Measurements from ENCODE around the gene F2RL3. TPM values are rescaled to one million over a fixed set of nuclear protein-coding genes. Genes with fewer than 3 reads are reported as not detected.
"Not testable (repeated sequence)": the region's sequence is repeated elsewhere in the genome, so short reads cannot be mapped to it uniquely, and the experiment has no call there.

F2RL3 gene
- polyA plus RNA-seq, 3 donors, result 1.0 to 1.9 (median 1.4) TPM

- no peak for DNase-seq (ENCODE audit: extremely low read depth in 1 of 11, low read depth in 9 of 11, low spot score in 4 of 11)
These were observed 22.2 kb downstream of the F2RL3 start for GRCh38 chr19:16911046-16911445.

GRCh38 chr19:16912780-16913179 lies 24.0 kb downstream of the F2RL3 start:
- no peak for DNase-seq (ENCODE audit: extremely low read depth in 1 of 11, low read depth in 9 of 11, low spot score in 4 of 11)

GRCh38 chr19:16914421-16914820 lies 25.6 kb downstream of the F2RL3 start:
- DNase-seq (ENCODE audit: extremely low read depth in 1 of 11, low read depth in 9 of 11, low spot score in 4 of 11), result no peak

DNA sequence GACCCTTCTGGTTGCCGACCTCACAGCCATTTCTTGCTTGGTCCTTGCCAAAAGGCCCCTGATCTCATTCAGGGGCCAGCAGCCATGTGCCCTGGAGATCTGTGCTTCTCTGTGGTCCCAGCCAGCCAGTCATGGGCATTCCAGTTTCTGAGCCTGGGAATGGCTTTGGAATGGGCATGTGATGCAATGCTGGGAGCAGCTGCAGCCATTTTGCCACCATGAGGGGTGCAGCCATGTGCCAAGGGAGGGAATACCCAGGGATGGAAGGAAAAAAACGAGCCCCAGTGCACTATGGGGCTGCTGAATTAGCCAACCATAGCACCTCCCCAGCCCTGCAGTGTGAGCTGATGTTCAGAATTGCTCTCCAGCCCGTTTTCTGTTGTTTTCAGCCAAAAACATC lies 26.3 kb downstream of the F2RL3 start:
- DNase-seq (ENCODE audit: extremely low read depth in 1 of 11, low read depth in 9 of 11, low spot score in 4 of 11), result no peak

- DNase-seq (ENCODE audit: extremely low read depth in 1 of 11, low read depth in 9 of 11, low spot score in 4 of 11), result no peak
These were observed 26.9 kb downstream of the F2RL3 start for GRCh38 chr19:16915734-16916133.

DNA sequence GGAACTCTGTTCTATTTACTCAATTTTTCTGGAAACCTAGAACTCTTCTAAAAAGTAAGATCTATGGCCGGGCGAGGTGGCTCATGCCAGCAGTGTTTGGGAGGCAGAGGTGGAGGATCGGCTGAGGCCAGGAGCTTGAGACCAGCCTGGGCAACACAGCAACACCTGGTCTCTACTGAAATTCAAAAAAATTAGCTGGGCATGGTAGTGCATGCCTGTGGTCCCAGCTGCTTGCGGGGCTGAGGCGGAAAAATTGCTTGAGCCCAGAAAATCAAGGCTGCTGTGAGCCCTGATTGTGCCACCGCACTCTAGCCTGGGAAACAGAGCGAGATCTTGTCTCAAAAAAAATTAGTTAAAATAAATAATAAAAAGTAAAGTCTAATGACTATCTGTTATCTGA lies 28.6 kb downstream of the F2RL3 start:
- DNase-seq (ENCODE audit: extremely low read depth in 1 of 11, low read depth in 9 of 11, low spot score in 4 of 11), result no peak

DNA sequence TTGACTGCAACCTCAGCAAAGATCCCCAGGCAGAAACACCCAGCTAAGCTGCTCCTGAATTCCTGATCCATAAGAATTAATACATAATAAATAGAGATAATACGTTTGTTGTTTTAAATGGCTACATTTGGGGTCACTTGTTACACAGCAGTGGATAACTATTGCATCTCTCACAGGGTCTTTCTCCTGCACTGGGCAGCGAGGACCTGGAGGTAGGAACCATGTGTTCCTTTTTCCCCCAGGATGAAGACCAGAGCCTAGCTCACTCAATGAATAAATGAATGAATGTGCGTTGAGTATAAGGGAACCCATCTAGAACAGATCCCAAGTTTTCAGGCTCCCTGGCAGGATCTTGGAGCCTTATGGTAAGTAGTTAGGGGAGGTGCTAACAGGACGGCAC lies 30.7 kb downstream of the F2RL3 start:
- DNase-seq (ENCODE audit: extremely low read depth in 1 of 11, low read depth in 9 of 11, low spot score in 4 of 11), result no peak

DNA sequence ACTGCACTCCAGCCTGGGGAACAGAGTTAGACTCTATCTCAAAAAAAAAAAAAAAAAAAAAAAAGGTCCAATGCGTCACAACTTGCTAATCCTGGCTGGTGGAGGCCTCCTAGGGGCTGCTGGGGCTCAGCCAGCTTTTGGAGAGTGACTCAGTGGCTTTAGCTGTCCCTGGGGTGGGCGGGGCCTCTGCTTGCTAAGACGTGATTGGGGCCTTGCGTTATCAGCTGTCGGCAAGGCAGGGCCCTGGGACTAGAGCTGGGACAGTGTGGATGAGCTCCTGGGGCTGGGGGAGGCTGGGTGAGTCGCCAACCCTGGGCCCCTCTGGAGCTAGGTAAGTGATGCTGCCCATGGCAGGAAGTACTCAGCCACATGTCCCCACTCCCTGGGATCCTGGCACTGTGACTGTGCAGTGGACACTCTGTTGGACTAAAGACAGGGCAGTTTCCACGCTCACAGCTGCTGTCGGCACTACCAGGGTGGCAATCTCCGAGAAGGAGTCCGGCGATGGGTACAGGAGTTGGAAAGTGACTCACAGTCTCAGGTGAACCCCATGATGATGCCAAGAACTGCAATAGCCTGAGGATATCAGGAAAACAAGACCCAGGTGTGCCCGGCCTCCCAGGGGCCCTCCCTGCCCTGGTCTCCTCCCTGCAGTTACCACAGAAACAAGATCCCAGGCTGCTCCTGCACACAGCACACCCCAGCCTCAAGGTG lies 32.2 kb downstream of the F2RL3 start:
- DNase-seq (ENCODE audit: extremely low read depth in 1 of 11, low read depth in 9 of 11, low spot score in 4 of 11), result no peak

- no peak for DNase-seq (ENCODE audit: extremely low read depth in 1 of 11, low read depth in 9 of 11, low spot score in 4 of 11)
These were observed 33.2 kb downstream of the F2RL3 start for GRCh38 chr19:16921766-16922591.

- no peak for DNase-seq (ENCODE audit: extremely low read depth in 1 of 11, low read depth in 9 of 11, low spot score in 4 of 11)
These were observed 33.8 kb downstream of the F2RL3 start for GRCh38 chr19:16922592-16922934.

GRCh38 chr19:16922949-16923348 lies 34.1 kb downstream of the F2RL3 start:
- no peak for DNase-seq (ENCODE audit: extremely low read depth in 1 of 11, low read depth in 9 of 11, low spot score in 4 of 11)

GRCh38 chr19:16927883-16928282 lies 39.1 kb downstream of the F2RL3 start:
- no peak for DNase-seq (ENCODE audit: extremely low read depth in 1 of 11, low read depth in 9 of 11, low spot score in 4 of 11)

DNA sequence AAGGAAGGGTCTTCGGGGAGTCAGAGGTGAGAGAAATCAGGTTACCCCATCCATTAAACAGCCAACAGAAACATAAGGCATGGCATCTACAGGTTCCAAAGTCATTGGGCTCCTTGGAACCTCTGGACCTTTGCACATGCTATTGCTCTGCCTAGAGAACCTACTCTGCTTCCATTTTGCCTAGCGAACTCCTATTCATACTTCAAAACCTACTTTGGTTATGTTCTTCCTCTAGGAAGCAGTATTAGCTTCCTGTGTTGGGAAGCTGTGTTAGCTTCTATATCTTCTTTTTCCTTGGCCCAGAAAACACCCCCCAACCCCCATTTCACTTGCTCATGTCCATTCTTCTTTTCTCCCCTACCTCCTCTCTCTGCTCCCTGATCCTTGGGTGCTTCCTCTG lies 39.6 kb downstream of the F2RL3 start:
- no peak for DNase-seq (ENCODE audit: extremely low read depth in 1 of 11, low read depth in 9 of 11, low spot score in 4 of 11)

GRCh38 chr19:16928916-16929315 lies 40.1 kb downstream of the F2RL3 start:
- no peak for DNase-seq (ENCODE audit: extremely low read depth in 1 of 11, low read depth in 9 of 11, low spot score in 4 of 11)

- DNase-seq (ENCODE audit: extremely low read depth in 1 of 11, low read depth in 9 of 11, low spot score in 4 of 11), result no peak
These were observed 42.0 kb downstream of the F2RL3 start for GRCh38 chr19:16930753-16931152.

- no peak for DNase-seq (ENCODE audit: extremely low read depth in 1 of 11, low read depth in 9 of 11, low spot score in 4 of 11)
These were observed 42.5 kb downstream of the F2RL3 start for GRCh38 chr19:16931306-16931705.

DNA sequence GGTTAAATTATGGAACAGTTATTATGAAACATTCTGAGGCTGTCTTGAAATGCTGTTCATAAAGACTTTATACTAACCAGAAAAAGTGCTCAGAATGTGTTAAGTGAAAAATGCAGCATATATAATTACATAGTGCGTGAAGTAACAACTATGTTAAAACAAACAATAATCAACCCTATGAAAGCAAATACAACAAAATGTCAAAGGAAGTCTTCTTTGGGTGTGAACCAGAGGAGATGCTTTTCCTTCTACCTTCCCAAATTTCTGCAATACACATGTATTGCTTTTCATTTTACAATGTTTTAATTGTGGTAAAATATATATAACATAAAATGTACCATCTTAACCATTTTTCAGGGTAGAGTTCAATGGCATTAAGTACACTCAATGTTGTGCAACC lies 45.7 kb downstream of the F2RL3 start:
- no peak for DNase-seq (ENCODE audit: extremely low read depth in 1 of 11, low read depth in 9 of 11, low spot score in 4 of 11)

- DNase-seq (ENCODE audit: extremely low read depth in 1 of 11, low read depth in 9 of 11, low spot score in 4 of 11), result no peak
These were observed 48.1 kb downstream of the F2RL3 start for GRCh38 chr19:16936901-16937300.

- not testable (repeated sequence) for DNase-seq (ENCODE audit: extremely low read depth in 1 of 11, low read depth in 9 of 11, low spot score in 4 of 11)
These were observed 49.0 kb downstream of the F2RL3 start for GRCh38 chr19:16937796-16938195.

GRCh38 chr19:16938211-16938610 lies 49.4 kb downstream of the F2RL3 start:
- DNase-seq (ENCODE audit: extremely low read depth in 1 of 11, low read depth in 9 of 11, low spot score in 4 of 11), result no peak

- not testable (repeated sequence) for DNase-seq (ENCODE audit: extremely low read depth in 1 of 11, low read depth in 9 of 11, low spot score in 4 of 11)
These were observed 51.3 kb downstream of the F2RL3 start for GRCh38 chr19:16940063-16940462.
